Right lobe of liver (tissue), 6 donors: ENCODE results near the gene DZANK1. TPM values are rescaled to one million over a fixed set of nuclear protein-coding genes. Genes with fewer than 3 reads are reported as not detected.

Experiments used
- ATAC-seq, 4 donors: fragments of 200-7000 bp; cut with Tn5 transposase; one replicate each; pipeline ENCODE4 v1.9.1; 2020; ENCODE audit warnings: mild to moderate bottlenecking in 4 of 4, moderate library complexity in 4 of 4
- DNase-seq, 3 donors: peaks; one replicate each; pipeline ENCODE4 v3.0.0-alpha.2; 2020
- H3K27ac ChIP-seq, 3 donors: fragments of 200-600 bp; one replicate each; pipeline ENCODE4 v1.8.0; 2022
- H3K27me3 ChIP-seq, 2 donors: fragments of 200-600 bp; one replicate each; pipeline ENCODE4 v1.8.0; 2022
- H3K36me3 ChIP-seq, 4 donors: fragments of 200-600 bp; sonication (generic) in 1 of 4; one replicate each; pipeline versions ENCODE4 v1.5.1 to v1.8.0; 2017 to 2022; ENCODE audit warnings: control low read depth in 1 of 4
- H3K4me1 ChIP-seq, 4 donors: fragments of 200-600 bp; sonication (generic) in 1 of 4; one replicate each; pipeline versions ENCODE4 v1.5.1 to v1.8.0; 2017 to 2022; ENCODE audit warnings: control low read depth in 1 of 4
- H3K4me3 ChIP-seq, 3 donors: fragments of 200-600 bp; one replicate each; pipeline ENCODE4 v1.8.0; 2022
- H3K9me3 ChIP-seq, 4 donors: fragments of 200-600 bp; sonication (generic) in 1 of 4; one replicate each; pipeline versions ENCODE4 v1.5.1 to v1.8.0; 2017 to 2022; ENCODE audit warnings: control low read depth in 1 of 4
- POLR2A ChIP-seq: fragments of 450-650 bp; IDR thresholded peaks from one replicate; pipeline ENCODE4 v1.6.1; 2017; ENCODE audit warnings: antibody characterized with exemption, mild to moderate bottlenecking
- WGBS: methylation state at CpG from one replicate; pipeline ENCODE4 v1.1.6; 2018; ENCODE audit warnings: low coverage, low lambda C conversion rate; ENCODE audit not compliant: insufficient coverage; ENCODE audit errors: missing lambda C conversion rate; 5-methylcytosine and 5-hydroxymethylcytosine counted together
- intact Hi-C, 2 donors: fragments of 100-400 bp; cut with DNase I; formaldehyde crosslinking; loops; one replicate each; pipeline versions ENCODE4 v1.11.2 to v1.14.1; 2022
- long read RNA-seq: library from polyadenylated mRNA; unstranded; transcript quantifications from one replicate; pipeline ENCODE4 v2.0.0, GENCODE V29; 2019
- total RNA-seq, 6 experiments: library from RNA; depleted of rRNA in 2 of 6; stranded (reverse); fragments of >200 nt in 2 of 6; fragmentation: NEBNext Ultra II Directional in 3 of 6; extraction: Animal tissue kit (Norgen Biotek cat#: 25700) in 3 of 6; gene quantifications; one replicate each; pipeline versions ENCODE4 v1.1.0 to v1.2.4, GENCODE V29; 2016 to 2023
- TF ChIP-seq, protein P1 (sequence below), 4 donors: fragments of 200-600 bp in 3 of 4; fragments of 450-650 bp in 1 of 4; IDR thresholded peaks; one replicate each; pipeline versions ENCODE4 v1.5.1 to v1.8.0; 2016 to 2022; ENCODE audit warnings: antibody characterized with exemption in 4 of 4, mild to moderate bottlenecking in 2 of 4
- donor health status: DM: no; HTN: yes; CAD: no.
- donor health status: DM: no; HTN: no; CAD: no.
- donor health status: DM: no; HTN: no; CAD: no.
- donor health status: DM: no; HTN: yes; CAD: no.
- donor health status: DM: no; HTN: yes; CAD: no.

The DZANK1 gene
- total RNA-seq = under 1 TPM; 0.25 to 0.68 (median 0.41) TPM
- long read RNA-seq = 0 reads

DNA sequence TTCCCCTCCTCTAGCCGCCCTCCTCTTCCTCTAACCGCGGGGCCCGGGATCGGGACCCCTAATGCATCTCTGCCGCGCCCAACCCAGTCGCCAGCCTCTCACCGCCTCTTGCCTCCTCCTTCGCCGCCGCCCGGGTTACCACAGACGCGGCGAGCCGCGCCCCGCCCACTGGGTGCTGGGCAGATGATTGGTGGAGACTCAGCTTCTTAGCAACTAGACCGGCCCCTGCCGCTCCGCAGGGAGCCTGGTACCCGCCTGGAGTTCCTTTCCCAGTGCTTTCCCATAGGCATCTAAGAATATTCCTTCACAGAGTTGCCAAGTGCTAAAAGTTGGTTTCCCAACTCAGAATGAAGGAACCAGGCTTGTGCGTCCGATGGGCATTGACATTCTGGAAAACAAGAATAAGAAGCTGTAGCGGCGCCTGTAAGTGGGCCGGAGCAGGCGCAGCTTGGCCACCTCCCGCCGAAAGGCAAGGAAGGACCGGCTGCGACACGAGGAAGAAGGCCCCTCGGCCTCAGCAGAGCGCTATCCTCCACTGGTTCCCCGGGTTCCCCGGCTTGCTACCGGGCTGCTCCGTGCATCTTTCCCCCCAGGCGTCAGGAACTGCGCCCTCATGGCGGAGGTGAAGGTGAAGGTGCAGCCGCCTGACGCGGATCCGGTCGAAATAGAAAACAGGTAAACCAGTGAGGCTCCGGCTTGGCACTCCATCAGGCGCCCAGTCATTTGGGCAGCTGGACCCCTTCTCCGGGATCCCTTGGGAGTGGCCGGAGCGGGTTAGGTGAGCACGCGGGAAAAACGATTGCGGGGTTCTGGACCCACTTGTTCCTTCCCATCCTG lies at the start of gene DZANK1, which contains the start of gene POLR3F:
DZANK1 (minus strand) TSS at position 137 of the 837 bp plus-strand sequence. CDS start 1,672 bp downstream, outside the sequence.
POLR3F (plus strand) TSS at position 497 of the 837 bp plus-strand sequence; CDS start at position 614, 117 bp downstream.
- intact Hi-C loops = no loop called here
- ATAC-seq = peak; percentile 99 to 100 (median 100)
- no peaks in the 10 kb centered on the region for H3K27me3 ChIP-seq
- H3K4me1 ChIP-seq = peaks cover 0 to 18% (median 4%) of the 10 kb centered on the region in 4 donors
- H3K4me3 ChIP-seq = peak within 1 kb of the TSS; percentile 89 to 100 (median 91)
- WGBS = under 1% methylated on average over 27 of the region's 57 CpGs
- H3K27ac ChIP-seq = peak within 1 kb of the TSS; percentile 74 to 93 (median 83)
- H3K36me3 ChIP-seq = no peaks in the 10 kb centered on the region
- no peaks in the 10 kb centered on the region for H3K9me3 ChIP-seq
- peak; percentile 94 to 97 (median 97) for DNase-seq
- TF ChIP-seq, protein P1, sequence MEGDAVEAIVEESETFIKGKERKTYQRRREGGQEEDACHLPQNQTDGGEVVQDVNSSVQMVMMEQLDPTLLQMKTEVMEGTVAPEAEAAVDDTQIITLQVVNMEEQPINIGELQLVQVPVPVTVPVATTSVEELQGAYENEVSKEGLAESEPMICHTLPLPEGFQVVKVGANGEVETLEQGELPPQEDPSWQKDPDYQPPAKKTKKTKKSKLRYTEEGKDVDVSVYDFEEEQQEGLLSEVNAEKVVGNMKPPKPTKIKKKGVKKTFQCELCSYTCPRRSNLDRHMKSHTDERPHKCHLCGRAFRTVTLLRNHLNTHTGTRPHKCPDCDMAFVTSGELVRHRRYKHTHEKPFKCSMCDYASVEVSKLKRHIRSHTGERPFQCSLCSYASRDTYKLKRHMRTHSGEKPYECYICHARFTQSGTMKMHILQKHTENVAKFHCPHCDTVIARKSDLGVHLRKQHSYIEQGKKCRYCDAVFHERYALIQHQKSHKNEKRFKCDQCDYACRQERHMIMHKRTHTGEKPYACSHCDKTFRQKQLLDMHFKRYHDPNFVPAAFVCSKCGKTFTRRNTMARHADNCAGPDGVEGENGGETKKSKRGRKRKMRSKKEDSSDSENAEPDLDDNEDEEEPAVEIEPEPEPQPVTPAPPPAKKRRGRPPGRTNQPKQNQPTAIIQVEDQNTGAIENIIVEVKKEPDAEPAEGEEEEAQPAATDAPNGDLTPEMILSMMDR (IDR thresholded peaks at IDR 0.05) = no peak
- no peak for TF ChIP-seq POLR2A

DNA sequence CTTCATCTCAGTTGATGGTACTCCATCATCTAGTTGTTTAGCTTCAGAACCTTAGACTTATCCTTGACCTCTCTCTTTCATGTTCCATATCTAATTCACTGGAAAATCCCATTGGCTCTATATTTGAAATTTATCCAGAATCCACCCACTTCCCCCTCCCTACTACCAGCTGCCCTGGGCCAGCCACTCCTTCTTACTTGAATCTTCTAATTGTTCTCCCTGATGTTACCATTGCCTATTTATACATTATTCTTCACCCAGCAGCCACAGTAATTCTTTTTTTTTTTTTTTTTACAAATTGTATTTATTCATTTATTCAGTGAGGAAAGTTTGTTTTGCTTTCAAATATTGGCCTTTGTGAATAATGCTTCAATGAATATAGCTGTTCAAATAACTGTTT lies 49.1 kb upstream of the DZANK1 start:
- DNase-seq (no peak), ATAC-seq (no peak)
- Histone ChIP-seq H3K4me1 (peaks cover 0 to 3% (median 0%) of the 10 kb centered on the region in 4 donors), H3K27me3 (no peaks in the 10 kb centered on the region), H3K4me3 (no peak overlapping the region), H3K27ac (no peak overlapping the region), H3K36me3 (peaks cover 0 to 50% (median 4%) of the 10 kb centered on the region in 4 donors), H3K9me3 (no peaks in the 10 kb centered on the region)
- no peak for TF ChIP-seq POLR2A
- TF ChIP-seq, protein P1 (IDR thresholded peaks at IDR 0.05) = no peak
- intact Hi-C loops = no loop called here

DNA sequence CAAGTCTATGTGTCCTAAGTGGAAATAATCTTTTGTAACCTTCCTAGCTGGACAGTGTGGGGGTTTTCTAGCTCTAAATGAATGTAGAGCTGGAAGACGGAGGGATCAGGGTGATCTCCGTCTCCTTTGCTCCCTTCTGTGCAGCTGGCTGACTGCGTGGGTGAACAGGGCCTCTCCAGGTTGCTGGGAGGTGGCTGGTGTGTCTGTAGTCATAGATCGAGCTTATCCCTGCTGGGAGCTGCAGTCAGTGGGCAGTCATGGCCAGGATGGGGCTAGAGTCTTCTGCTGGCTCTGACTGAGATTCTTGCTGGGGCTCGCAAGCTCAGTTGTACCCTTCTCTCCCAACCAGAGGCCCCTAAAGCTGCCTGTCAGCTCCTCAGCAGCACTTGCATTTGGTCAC lies 47.3 kb upstream of the DZANK1 start:
- Histone ChIP-seq H3K27me3 (no peaks in the 10 kb centered on the region), H3K36me3 (peaks cover 0 to 57% (median 8%) of the 10 kb centered on the region in 4 donors), H3K4me1 (peaks cover 0 to 10% (median 2%) of the 10 kb centered on the region in 4 donors), H3K4me3 (no peak overlapping the region), H3K27ac (no peak overlapping the region), H3K9me3 (no peaks in the 10 kb centered on the region)
- no peak for TF ChIP-seq POLR2A
- TF ChIP-seq, protein P1 (IDR thresholded peaks at IDR 0.05) = no peak
- DNase-seq (no peak), ATAC-seq (no peak)
- intact Hi-C loops = no loop called here
- 90% methylated on average over 2 of the region's 5 CpGs for WGBS

DNA sequence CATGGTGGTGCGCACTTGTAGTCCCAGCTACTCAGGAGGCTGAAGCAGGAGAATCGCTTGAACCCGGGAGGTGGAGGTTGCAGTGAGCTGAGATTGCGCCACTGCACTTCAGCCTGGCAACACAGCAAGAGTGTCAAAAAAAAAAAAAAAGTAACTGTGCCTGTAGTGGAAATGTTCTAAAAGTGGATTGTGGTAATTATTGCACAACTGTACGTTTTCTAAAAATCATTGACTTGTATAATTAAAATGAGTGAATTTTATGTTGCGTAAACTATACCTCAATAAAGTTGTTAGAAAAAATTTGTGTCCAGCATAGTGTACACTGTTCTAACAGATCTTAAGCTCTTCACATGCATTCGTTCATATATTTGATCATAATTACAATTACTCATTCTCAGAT lies 46.4 kb upstream of the DZANK1 start:
- WGBS = 71% methylated on average over 7 of the region's 7 CpGs
- TF ChIP-seq, protein P1 (IDR thresholded peaks at IDR 0.05) = no peak
- TF ChIP-seq POLR2A = no peak

More for the DNA sequence above, 46.4 kb upstream of the DZANK1 start:
- H3K9me3 ChIP-seq = no peaks in the 10 kb centered on the region
- intact Hi-C loops = no loop called here
- no peak for ATAC-seq
- peaks cover 0 to 19% (median 4%) of the 10 kb centered on the region in 4 donors for H3K4me1 ChIP-seq
- H3K27ac ChIP-seq = no peak overlapping the region
- no peak overlapping the region for H3K4me3 ChIP-seq
- peaks cover 0 to 57% (median 8%) of the 10 kb centered on the region in 4 donors for H3K36me3 ChIP-seq
- H3K27me3 ChIP-seq = no peaks in the 10 kb centered on the region
- no peak for DNase-seq
